ENCODE data around the gene CORO6. TPM values are rescaled to one million over a fixed set of nuclear protein-coding genes. Genes with fewer than 3 reads are reported as not detected.

CORO6 gene
- total RNA-seq, 1 experiment from 2014 or later = 2.3 TPM

DNA sequence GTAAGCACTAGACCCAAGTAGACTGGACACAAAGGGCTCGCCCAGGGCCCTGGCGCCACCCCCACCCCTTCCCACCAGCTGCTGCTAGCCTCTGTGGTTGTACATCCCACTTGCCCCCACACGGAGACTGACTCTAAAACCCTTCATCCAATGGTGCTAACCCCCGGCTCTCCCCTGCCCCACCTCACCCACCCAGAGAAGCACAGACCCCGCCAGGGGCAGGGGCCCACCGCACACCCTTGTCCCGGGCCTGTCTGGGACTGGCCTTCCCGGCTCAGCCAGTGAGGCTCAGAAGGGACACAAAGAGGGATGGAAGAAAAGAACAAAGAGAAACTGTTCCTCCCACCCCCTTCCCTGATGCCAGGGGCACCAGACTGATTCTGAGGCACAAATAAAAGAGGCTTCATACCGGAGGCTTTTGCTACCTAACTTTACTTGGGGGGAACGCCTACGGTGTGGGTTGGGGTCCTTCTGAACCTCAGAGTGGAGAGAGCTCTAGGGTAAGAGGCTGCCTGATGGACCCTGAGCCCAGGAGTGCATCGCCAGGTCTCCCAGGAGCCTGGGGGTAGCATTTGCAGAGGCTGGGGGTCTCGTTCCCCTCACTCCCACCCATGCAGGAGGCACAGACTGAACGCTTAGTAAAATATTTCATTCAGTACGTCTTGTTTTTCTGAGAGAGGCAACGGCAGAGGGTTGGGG, 8.2 kb downstream of the CORO6 start:
- Histone ChIP-seq H2AK5ac (ENCODE audit: insufficient read length, low read length) (no peak overlapping the region), H2AFZ (ENCODE audit: low read length) (no peak overlapping the region), H4K8ac (replicated peaks; ENCODE audit: insufficient read length, low read depth, low read length) (no peak overlapping the region), H3K27me3 (ENCODE audit: insufficient read depth, low read length) (peaks cover 11% of the 10 kb centered on the region), H4K91ac (ENCODE audit: insufficient read length, low read depth, low read length) (no peak overlapping the region), H4K5ac (ENCODE audit: insufficient read length, low read depth, low read length) (no peak overlapping the region), H2BK20ac (ENCODE audit: low read depth, low read length, poor library complexity, severe bottlenecking) (no peak overlapping the region), H3K4me2 (ENCODE audit: insufficient read depth, insufficient read length, low read length) (no peak overlapping the region), H3K9me3 (ENCODE audit: control insufficient read depth, low read depth, low read length) (no peaks in the 10 kb centered on the region), H3K4ac (ENCODE audit: low read depth, low read length) (no peak overlapping the region), H3K9ac (ENCODE audit: extremely low read depth, insufficient read length, low read length) (no peak overlapping the region), H2BK5ac (ENCODE audit: insufficient read length, low read length) (no peak overlapping the region), H4K20me1 (ENCODE audit: control insufficient read depth, insufficient read depth, insufficient read length) (no peaks in the 10 kb centered on the region), H3T11ph (ENCODE audit: low read length) (no peak overlapping the region), H3K56ac (ENCODE audit: insufficient read length, low read depth, low read length) (no peak overlapping the region), H3K23me2 (ENCODE audit: insufficient read length, low read depth, low read length, poor library complexity, severe bottlenecking) (peaks cover 9% of the 10 kb centered on the region), H3K79me2 (ENCODE audit: insufficient read depth, low read length) (no peaks in the 10 kb centered on the region), H3K23ac (ENCODE audit: insufficient read length, low read depth, low read length) (no peak overlapping the region), H3K27ac (ENCODE audit: insufficient read length, low read depth, low read length) (no peak overlapping the region), H3K79me1 (ENCODE audit: insufficient read depth, low read depth, low read length, poor library complexity, severe bottlenecking) (no peaks in the 10 kb centered on the region), H3K18ac (ENCODE audit: insufficient read length, low read depth, low read length) (no peak overlapping the region), H3K4me1 (ENCODE audit: insufficient read depth, low read length) (peaks cover 2% of the 10 kb centered on the region; the same call in 1 of the 2 replicates), H2BK120ac (ENCODE audit: low read depth, low read length, poor library complexity, severe bottlenecking) (no peak overlapping the region), H2BK15ac (ENCODE audit: low read depth, low read length) (no peak overlapping the region), H3K14ac (ENCODE audit: insufficient read depth, low read length) (no peak overlapping the region), H2BK12ac (ENCODE audit: insufficient read length, low read depth, low read length) (no peak overlapping the region)
- Mint-ChIP-seq H3K27me3 (ENCODE audit: low read depth) (peaks cover 65% of the 10 kb centered on the region), H3K36me3 (ENCODE audit: insufficient read depth in 1 of 3, low read depth in 3 of 3) (peaks cover 2 to 10% (median 8%) of the 10 kb centered on the region in 3 experiments; a peak in 4 of 7 replicates), H3K4me3 (peak overlapping the region in 1 of 2 experiments; percentile 69; a peak in 3 of 5 replicates), H3K27ac (no peak overlapping the region), H3K9me3 (no peaks in the 10 kb centered on the region), H3K4me1 (peaks cover 21 to 48% of the 10 kb centered on the region in 2 experiments)
- TF ChIP-seq, protein P1, sequence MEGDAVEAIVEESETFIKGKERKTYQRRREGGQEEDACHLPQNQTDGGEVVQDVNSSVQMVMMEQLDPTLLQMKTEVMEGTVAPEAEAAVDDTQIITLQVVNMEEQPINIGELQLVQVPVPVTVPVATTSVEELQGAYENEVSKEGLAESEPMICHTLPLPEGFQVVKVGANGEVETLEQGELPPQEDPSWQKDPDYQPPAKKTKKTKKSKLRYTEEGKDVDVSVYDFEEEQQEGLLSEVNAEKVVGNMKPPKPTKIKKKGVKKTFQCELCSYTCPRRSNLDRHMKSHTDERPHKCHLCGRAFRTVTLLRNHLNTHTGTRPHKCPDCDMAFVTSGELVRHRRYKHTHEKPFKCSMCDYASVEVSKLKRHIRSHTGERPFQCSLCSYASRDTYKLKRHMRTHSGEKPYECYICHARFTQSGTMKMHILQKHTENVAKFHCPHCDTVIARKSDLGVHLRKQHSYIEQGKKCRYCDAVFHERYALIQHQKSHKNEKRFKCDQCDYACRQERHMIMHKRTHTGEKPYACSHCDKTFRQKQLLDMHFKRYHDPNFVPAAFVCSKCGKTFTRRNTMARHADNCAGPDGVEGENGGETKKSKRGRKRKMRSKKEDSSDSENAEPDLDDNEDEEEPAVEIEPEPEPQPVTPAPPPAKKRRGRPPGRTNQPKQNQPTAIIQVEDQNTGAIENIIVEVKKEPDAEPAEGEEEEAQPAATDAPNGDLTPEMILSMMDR (conservative IDR thresholded peaks at IDR 0.05) = no peak
- WGBS (ENCODE audit: extremely low coverage, insufficient read length, low lambda C conversion rate) = no CpG with 5 or more reads among the region's 16 CpGs
- DNase-seq = peak; percentile 48
